Measurements from ENCODE around the gene CTSS. TPM values are rescaled to one million over a fixed set of nuclear protein-coding genes. Genes with fewer than 3 reads are reported as not detected.

CTSS gene
- total RNA-seq, 1 experiment from 2014 or later: 0.57 TPM

GRCh38 chr1:150753416-150753815 is 12.2 kb downstream of the CTSS start:
- POLR2A ChIA-PET: no interaction called here
- CTCF ChIA-PET: no interaction called here
- Histone ChIP-seq H3K27me3 (ENCODE audit: insufficient read depth, low read length) (no peaks in the 10 kb centered on the region), H3K4me3 (replicated peaks in 1 of 2; ENCODE audit: low read depth in 1 of 2, low read length in 2 of 2) (no peak overlapping the region), H3K9me2 (ENCODE audit: insufficient read depth) (no peaks in the 10 kb centered on the region), H2AFZ (ENCODE audit: low read depth, low read length, poor library complexity, severe bottlenecking) (no peak overlapping the region), H3K4me2 (ENCODE audit: low read length) (no peak overlapping the region), H3K9me3 (ENCODE audit: control insufficient read depth in 1 of 2, insufficient read depth in 1 of 2, low read depth in 1 of 2, low read length in 2 of 2) (no peaks in the 10 kb centered on the region), H3K9ac (ENCODE audit: low read length) (no peak overlapping the region), H3K36me3 (ENCODE audit: control insufficient read depth in 1 of 2, insufficient read depth in 2 of 2, low read length in 2 of 2) (no peaks in the 10 kb centered on the region), H3K27ac (ENCODE audit: low read depth, low read length) (no peak overlapping the region), H4K20me1 (ENCODE audit: insufficient read depth) (no peaks in the 10 kb centered on the region), H3K79me2 (ENCODE audit: insufficient read depth, low read length) (no peaks in the 10 kb centered on the region), H3K4me1 (ENCODE audit: control insufficient read depth in 1 of 2, insufficient read depth in 2 of 2, low read length in 2 of 2) (peaks cover 0 to 7% of the 10 kb centered on the region in 2 experiments; a peak in 2 of 4 replicates)
- ATAC-seq: no peak
- RAD21 ChIA-PET (ENCODE audit: low non-redundant PET in 1 of 2, low total read pairs in 2 of 2, uncharacterized antibody in 2 of 2, unreplicated experiment in 2 of 2): no interaction called here
- no peak for DNase-seq (ENCODE audit: low read depth, low spot score)
- BruUV-seq (replicated peaks): no TSS peak
- intact Hi-C loops (cut with micrococcal nuclease): no loop called here
- no peak for TF ChIP-seq EGR1 (IDR thresholded peaks at IDR 0.05; ENCODE audit: low read depth)
- TF ChIP-seq CBX3 (IDR thresholded peaks at IDR 0.05; ENCODE audit: low read depth): no peak
- TF ChIP-seq ZFX (IDR thresholded peaks at IDR 0.05): no peak
- no peak for TF ChIP-seq ZBTB33 (IDR thresholded peaks at IDR 0.05; ENCODE audit: extremely low read depth, insufficient replicate concordance, low read length)
- no peak for TF ChIP-seq RAD21 (IDR thresholded peaks at IDR 0.05; ENCODE audit: low read depth)
- TF ChIP-seq FOSL1 (IDR thresholded peaks at IDR 0.05; ENCODE audit: low read depth): no peak
- no peak for TF ChIP-seq ELF1 (IDR thresholded peaks at IDR 0.05; ENCODE audit: borderline replicate concordance, low read depth)
- no peak for TF ChIP-seq SP1 (IDR thresholded peaks at IDR 0.05; ENCODE audit: low read depth)
- TF ChIP-seq CEBPB (IDR thresholded peaks at IDR 0.05; ENCODE audit: low read depth): no peak
- no peak for TF ChIP-seq YY1 (IDR thresholded peaks at IDR 0.05; ENCODE audit: extremely low read depth, insufficient replicate concordance, low read depth, low read length)

GRCh38 chr1:150751443-150751842 is 14.1 kb downstream of the CTSS start:
- no peaks in the 10 kb centered on the region for H3K79me2 ChIP-seq (ENCODE audit: insufficient read depth, low read length)
- H3K9ac ChIP-seq (ENCODE audit: low read length): no peak overlapping the region
- H3K27ac ChIP-seq (ENCODE audit: low read depth, low read length): no peak overlapping the region
- H3K4me1 ChIP-seq (ENCODE audit: control insufficient read depth in 1 of 2, insufficient read depth in 2 of 2, low read length in 2 of 2): peaks cover 0 to 7% of the 10 kb centered on the region in 2 experiments; a peak in 2 of 4 replicates
- ChIA-PET CTCF (no interaction called here), RAD21 (ENCODE audit: low non-redundant PET in 1 of 2, low total read pairs in 2 of 2, uncharacterized antibody in 2 of 2, unreplicated experiment in 2 of 2) (no interaction called here), POLR2A (no interaction called here)
- no peaks in the 10 kb centered on the region for H3K27me3 ChIP-seq (ENCODE audit: insufficient read depth, low read length)
- TF ChIP-seq YY1 (IDR thresholded peaks at IDR 0.05; ENCODE audit: extremely low read depth, insufficient replicate concordance, low read depth, low read length): no peak
- TF ChIP-seq POLR2AphosphoS5 (IDR thresholded peaks at IDR 0.05; ENCODE audit: low read depth, low read length): no peak
- no peak for TF ChIP-seq ATF3 (IDR thresholded peaks at IDR 0.05)
- no peak for TF ChIP-seq TCF7L2 (IDR thresholded peaks at IDR 0.05; ENCODE audit: borderline replicate concordance, extremely low read depth, insufficient read depth, insufficient read length)
- no peak for TF ChIP-seq ZFX (IDR thresholded peaks at IDR 0.05)
- TF ChIP-seq JUND (IDR thresholded peaks at IDR 0.05): no peak
- no peak for TF ChIP-seq POLR2A (IDR thresholded peaks at IDR 0.05; ENCODE audit: borderline replicate concordance, extremely low read depth, insufficient read depth, insufficient read length)
- no peak for TF ChIP-seq SIN3A (IDR thresholded peaks at IDR 0.05; ENCODE audit: low read depth)
- no peak for TF ChIP-seq FOSL1 (IDR thresholded peaks at IDR 0.05; ENCODE audit: low read depth)
- TF ChIP-seq REST (IDR thresholded peaks at IDR 0.05; ENCODE audit: low read depth): no peak
- no peak for TF ChIP-seq CBX3 (IDR thresholded peaks at IDR 0.05; ENCODE audit: low read depth)
- H2AFZ ChIP-seq (ENCODE audit: low read depth, low read length, poor library complexity, severe bottlenecking): no peak overlapping the region
- H3K4me3 ChIP-seq (replicated peaks in 1 of 2; ENCODE audit: low read depth in 1 of 2, low read length in 2 of 2): no peak overlapping the region
- no peak for DNase-seq (ENCODE audit: low read depth, low spot score)
- no peaks in the 10 kb centered on the region for H3K36me3 ChIP-seq (ENCODE audit: control insufficient read depth in 1 of 2, insufficient read depth in 2 of 2, low read length in 2 of 2)
- no peaks in the 10 kb centered on the region for H3K9me3 ChIP-seq (ENCODE audit: control insufficient read depth in 1 of 2, insufficient read depth in 1 of 2, low read depth in 1 of 2, low read length in 2 of 2)
- no TSS peak for BruUV-seq (replicated peaks)
- intact Hi-C loops (cut with micrococcal nuclease): no loop called here
- ATAC-seq: no peak
- H4K20me1 ChIP-seq (ENCODE audit: insufficient read depth): no peaks in the 10 kb centered on the region
- no peaks in the 10 kb centered on the region for H3K9me2 ChIP-seq (ENCODE audit: insufficient read depth)
- H3K4me2 ChIP-seq (ENCODE audit: low read length): no peak overlapping the region
